Mucosa of descending colon (tissue), 3 donors: ENCODE results near the gene NR2F1. TPM values are rescaled to one million over a fixed set of nuclear protein-coding genes. Genes with fewer than 3 reads are reported as not detected.

Experiments used
- ATAC-seq: fragments of 200-7000 bp; cut with Tn5 transposase; one replicate; pipeline ENCODE4 v1.9.1; 2020; ENCODE audit warnings: mild to moderate bottlenecking, moderate library complexity
- DNase-seq, 3 donors: peaks; one replicate each; pipeline ENCODE4 v3.0.0-alpha.2; 2020
- H3K36me3 ChIP-seq: fragments of 200-600 bp; one replicate; pipeline ENCODE4 v1.8.0; 2021; ENCODE audit warnings: low read depth, mild to moderate bottlenecking
- H3K4me1 ChIP-seq: fragments of 200-600 bp; one replicate; pipeline ENCODE4 v1.8.0; 2021; ENCODE audit warnings: low read depth, mild to moderate bottlenecking
- H3K4me3 ChIP-seq: fragments of 200-600 bp; one replicate; pipeline ENCODE4 v1.8.0; 2021; ENCODE audit warnings: mild to moderate bottlenecking
- H3K9me3 ChIP-seq: fragments of 200-600 bp; one replicate; pipeline ENCODE4 v1.8.0; 2021; ENCODE audit warnings: mild to moderate bottlenecking
- CTCF ChIP-seq: fragments of 200-600 bp; IDR thresholded peaks from one replicate; pipeline ENCODE4 v1.8.0; 2022; ENCODE audit warnings: antibody characterized with exemption, mild to moderate bottlenecking
- intact Hi-C, 2 donors: fragments of 100-400 bp; cut with DNase I in 1 of 2; cut with micrococcal nuclease in 1 of 2; formaldehyde crosslinking; loops; one replicate each; pipeline versions ENCODE4 v1.11.0 to v1.11.1; 2022; cut with DNase I, micrococcal nuclease
- total RNA-seq, 3 donors: library from RNA; stranded (reverse); fragmentation: NEBNext Ultra II Directional in 2 of 3; extraction: Animal tissue kit (Norgen Biotek cat#: 25700) in 2 of 3; gene quantifications; one replicate each; pipeline versions ENCODE4 v1.2.1 to v1.2.4, GENCODE V29; 2021 to 2023
- donor health status: DM: no; HTN: no; CAD: no; lungs with moderate emphysema.
- donor health status: DM: no; HTN: no; CAD: no.
- donor health status: DM: no; HTN: yes; CAD: no.

Gene NR2F1
- total RNA-seq, 3 donors from 2014 or later: 2.3 to 9.1 (median 6.2) TPM

- Histone ChIP-seq H3K4me1 (peaks cover 7% of the 10 kb centered on the region), H3K9me3 (no peaks in the 10 kb centered on the region), H3K4me3 (no peak overlapping the region), H3K36me3 (no peaks in the 10 kb centered on the region)
- DNase-seq (peak in 1 of 3 donors; percentile 22), ATAC-seq (no peak)
- TF ChIP-seq CTCF: no peak
- intact Hi-C loops: no loop called here
Measured at GRCh38 chr5:93588352-93589151, 5.5 kb downstream of the NR2F1 start.

- Histone ChIP-seq H3K9me3 (no peaks in the 10 kb centered on the region), H3K36me3 (no peaks in the 10 kb centered on the region), H3K4me3 (no peak overlapping the region), H3K4me1 (peaks cover 3% of the 10 kb centered on the region)
- ATAC-seq: no peak
- no peak for DNase-seq
- no peak for TF ChIP-seq CTCF
- intact Hi-C loops: no loop called here
Measured at GRCh38 chr5:93589152-93589828, 6.3 kb downstream of the NR2F1 start.

- no peak overlapping the region for H3K4me3 ChIP-seq
- ATAC-seq: no peak
Measured at GRCh38 chr5:93589829-93590215, 6.8 kb downstream of the NR2F1 start.

GRCh38 chr5:93590493-93590892 lies 7.5 kb downstream of the NR2F1 start:
- intact Hi-C loops: no loop called here
- Histone ChIP-seq H3K9me3 (no peaks in the 10 kb centered on the region), H3K4me1 (no peaks in the 10 kb centered on the region), H3K4me3 (no peak overlapping the region), H3K36me3 (no peaks in the 10 kb centered on the region)
- no peak for TF ChIP-seq CTCF
- DNase-seq (no peak), ATAC-seq (no peak)

More at GRCh38 chr5:93589829-93590215, 6.8 kb downstream of the NR2F1 start:
- no peaks in the 10 kb centered on the region for H3K9me3 ChIP-seq
- H3K4me1 ChIP-seq: peaks cover 3% of the 10 kb centered on the region
- no peak for DNase-seq
- no peaks in the 10 kb centered on the region for H3K36me3 ChIP-seq
- TF ChIP-seq CTCF: no peak
- intact Hi-C loops: no loop called here

- intact Hi-C loops: no loop called here
- Histone ChIP-seq H3K4me3 (no peak overlapping the region), H3K9me3 (no peaks in the 10 kb centered on the region), H3K36me3 (no peaks in the 10 kb centered on the region), H3K4me1 (no peaks in the 10 kb centered on the region)
- no peak for TF ChIP-seq CTCF
- DNase-seq: no peak
- no peak for ATAC-seq
Measured at GRCh38 chr5:93591323-93591945, 8.4 kb downstream of the NR2F1 start.
